Brain pericyte (primary cell): Measurements from ENCODE around the gene AKR1B15.

ENCODE experiments used
- DNase-seq: peaks from one replicate; pipeline ENCODE4 v3.0.0-alpha.2; 2012; ENCODE audit warnings: low read depth, low spot score

The AKR1B15 gene

GRCh38 chr7:134616611-134617010 lies 67.7 kb downstream of the AKR1B15 start:
- no peak for DNase-seq

GRCh38 chr7:134618756-134619530 lies 70.0 kb downstream of the AKR1B15 start:
- DNase-seq: no peak

- peak; percentile 47 for DNase-seq
Measured at GRCh38 chr7:134619627-134620331, 70.9 kb downstream of the AKR1B15 start.

GRCh38 chr7:134622303-134622995 lies 73.5 kb downstream of the AKR1B15 start:
- no peak for DNase-seq

- no peak for DNase-seq
Measured at GRCh38 chr7:134623193-134623592, 74.3 kb downstream of the AKR1B15 start.

GRCh38 chr7:134625550-134625949 lies 76.6 kb downstream of the AKR1B15 start:
- no peak for DNase-seq

GRCh38 chr7:134627109-134627774 lies 78.3 kb downstream of the AKR1B15 start:
- DNase-seq: no peak

- no peak for DNase-seq
Measured at GRCh38 chr7:134627775-134628153, 78.9 kb downstream of the AKR1B15 start.

- no peak for DNase-seq
Measured at GRCh38 chr7:134629445-134629844, 80.5 kb downstream of the AKR1B15 start.
